Progenitor cell of endocrine pancreas (in vitro differentiated cells): ENCODE measurements around the gene GPATCH2L. TPM values are rescaled to one million over a fixed set of nuclear protein-coding genes. Genes with fewer than 3 reads are reported as not detected.

ENCODE experiments used
- DNase-seq: peaks from one replicate; pipeline ENCODE4 v3.0.0; 2021; ENCODE audit warnings: low spot score; ENCODE audit not compliant: unreplicated experiment
- H3K27ac Mint-ChIP-seq: 2 replicates; pipeline ENCODE4 v1.8.0; 2021; ENCODE audit warnings: mild to moderate bottlenecking, moderate library complexity, mixed read lengths
- H3K27me3 Mint-ChIP-seq: 2 replicates; pipeline ENCODE4 v1.8.0; 2021; ENCODE audit warnings: mixed read lengths
- H3K36me3 Mint-ChIP-seq: 2 replicates; pipeline ENCODE4 v1.8.0; 2022; ENCODE audit warnings: mixed read lengths; ENCODE audit not compliant: insufficient read depth
- H3K4me1 Mint-ChIP-seq: 2 replicates; pipeline ENCODE4 v1.8.0; 2021; ENCODE audit warnings: low read depth, mixed read lengths
- H3K4me3 Mint-ChIP-seq: 2 replicates; pipeline ENCODE4 v1.8.0; 2021; ENCODE audit warnings: low read depth, mild to moderate bottlenecking, moderate library complexity, mixed read lengths
- H3K9me3 Mint-ChIP-seq: 2 replicates; pipeline ENCODE4 v1.8.0; 2021; ENCODE audit warnings: low read depth, mixed read lengths
- total RNA-seq: library from RNA; stranded (reverse); gene quantifications from 2 replicates; pipeline ENCODE4 v1.2.1, GENCODE V29; 2021
- TF ChIP-seq, protein P1 (sequence below): fragments of 200-600 bp; sonication (generic); IDR thresholded peaks from one replicate; pipeline ENCODE4 v1.5.0; 2021; ENCODE audit warnings: antibody characterized with exemption, mild to moderate bottlenecking; ENCODE audit not compliant: unreplicated experiment

Gene GPATCH2L
- total RNA-seq, 1 donor from 2014 or later: 73.3 TPM

DNA sequence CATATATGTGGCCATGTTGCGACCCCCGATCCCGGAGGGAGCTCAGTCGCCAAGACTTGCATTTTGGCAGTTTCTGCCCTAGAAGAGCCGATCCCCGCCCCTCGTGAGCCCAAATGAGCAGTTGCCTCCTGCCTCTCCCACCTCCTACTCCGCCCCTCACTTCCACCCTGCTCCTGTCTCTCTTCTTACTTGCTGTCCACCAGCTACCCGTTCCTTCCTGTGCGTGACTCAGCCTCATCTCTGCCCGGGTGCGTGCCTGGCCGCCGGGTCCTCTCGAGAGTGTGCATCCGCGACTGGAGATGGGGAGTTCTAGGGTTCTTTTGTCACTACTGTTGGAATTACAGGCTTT is 585 bp downstream of the GPATCH2L start:
- peaks cover 6% of the 10 kb centered on the region for H3K9me3 Mint-ChIP-seq
- peak overlapping the region; percentile 99 for H3K27ac Mint-ChIP-seq
- H3K4me1 Mint-ChIP-seq: peaks cover 30% of the 10 kb centered on the region
- no peak for DNase-seq
- H3K27me3 Mint-ChIP-seq: peaks cover 8% of the 10 kb centered on the region
- peak overlapping the region; percentile 93 for H3K4me3 Mint-ChIP-seq
- H3K36me3 Mint-ChIP-seq: peaks cover 4% of the 10 kb centered on the region
- TF ChIP-seq, protein P1, sequence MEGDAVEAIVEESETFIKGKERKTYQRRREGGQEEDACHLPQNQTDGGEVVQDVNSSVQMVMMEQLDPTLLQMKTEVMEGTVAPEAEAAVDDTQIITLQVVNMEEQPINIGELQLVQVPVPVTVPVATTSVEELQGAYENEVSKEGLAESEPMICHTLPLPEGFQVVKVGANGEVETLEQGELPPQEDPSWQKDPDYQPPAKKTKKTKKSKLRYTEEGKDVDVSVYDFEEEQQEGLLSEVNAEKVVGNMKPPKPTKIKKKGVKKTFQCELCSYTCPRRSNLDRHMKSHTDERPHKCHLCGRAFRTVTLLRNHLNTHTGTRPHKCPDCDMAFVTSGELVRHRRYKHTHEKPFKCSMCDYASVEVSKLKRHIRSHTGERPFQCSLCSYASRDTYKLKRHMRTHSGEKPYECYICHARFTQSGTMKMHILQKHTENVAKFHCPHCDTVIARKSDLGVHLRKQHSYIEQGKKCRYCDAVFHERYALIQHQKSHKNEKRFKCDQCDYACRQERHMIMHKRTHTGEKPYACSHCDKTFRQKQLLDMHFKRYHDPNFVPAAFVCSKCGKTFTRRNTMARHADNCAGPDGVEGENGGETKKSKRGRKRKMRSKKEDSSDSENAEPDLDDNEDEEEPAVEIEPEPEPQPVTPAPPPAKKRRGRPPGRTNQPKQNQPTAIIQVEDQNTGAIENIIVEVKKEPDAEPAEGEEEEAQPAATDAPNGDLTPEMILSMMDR: no peak

GRCh38 chr14:76153919-76154318 is 2.2 kb downstream of the GPATCH2L start:
- Mint-ChIP-seq H3K27me3 (peaks cover 8% of the 10 kb centered on the region), H3K27ac (no peak overlapping the region), H3K36me3 (peaks cover 4% of the 10 kb centered on the region), H3K4me3 (peak overlapping the region; percentile 4), H3K9me3 (peaks cover 6% of the 10 kb centered on the region), H3K4me1 (peaks cover 39% of the 10 kb centered on the region)
- TF ChIP-seq, protein P1: no peak
- DNase-seq: no peak

DNA sequence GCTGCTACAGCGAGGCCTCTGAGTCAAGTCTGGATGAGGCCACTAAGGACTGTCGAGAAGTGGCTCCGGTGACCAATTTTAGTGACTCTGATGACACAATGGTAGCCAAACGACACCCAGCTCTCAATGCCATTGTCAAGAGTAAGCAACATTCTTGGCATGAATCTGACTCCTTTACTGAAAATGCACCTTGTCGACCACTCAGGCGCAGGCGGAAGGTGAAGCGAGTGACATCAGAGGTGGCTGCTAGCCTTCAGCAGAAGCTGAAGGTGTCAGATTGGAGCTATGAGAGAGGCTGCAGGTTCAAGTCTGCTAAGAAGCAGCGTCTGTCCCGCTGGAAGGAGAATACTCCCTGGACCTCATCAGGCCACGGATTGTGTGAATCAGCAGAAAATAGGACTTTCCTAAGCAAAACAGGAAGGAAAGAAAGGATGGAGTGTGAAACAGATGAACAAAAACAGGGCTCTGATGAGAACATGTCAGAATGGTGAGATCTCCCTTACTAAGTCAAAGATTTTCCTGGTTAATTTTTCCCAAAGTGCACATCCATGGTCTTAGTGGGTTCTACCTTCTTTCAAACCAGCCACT is 2.9 kb downstream of the GPATCH2L start:
- Mint-ChIP-seq H3K4me3 (peak overlapping the region; percentile 27), H3K36me3 (peaks cover 8% of the 10 kb centered on the region), H3K4me1 (peaks cover 39% of the 10 kb centered on the region), H3K27ac (peak overlapping the region; percentile 2), H3K9me3 (peaks cover 6% of the 10 kb centered on the region), H3K27me3 (peaks cover 1% of the 10 kb centered on the region)
- TF ChIP-seq, protein P1: no peak
- no peak for DNase-seq

DNA sequence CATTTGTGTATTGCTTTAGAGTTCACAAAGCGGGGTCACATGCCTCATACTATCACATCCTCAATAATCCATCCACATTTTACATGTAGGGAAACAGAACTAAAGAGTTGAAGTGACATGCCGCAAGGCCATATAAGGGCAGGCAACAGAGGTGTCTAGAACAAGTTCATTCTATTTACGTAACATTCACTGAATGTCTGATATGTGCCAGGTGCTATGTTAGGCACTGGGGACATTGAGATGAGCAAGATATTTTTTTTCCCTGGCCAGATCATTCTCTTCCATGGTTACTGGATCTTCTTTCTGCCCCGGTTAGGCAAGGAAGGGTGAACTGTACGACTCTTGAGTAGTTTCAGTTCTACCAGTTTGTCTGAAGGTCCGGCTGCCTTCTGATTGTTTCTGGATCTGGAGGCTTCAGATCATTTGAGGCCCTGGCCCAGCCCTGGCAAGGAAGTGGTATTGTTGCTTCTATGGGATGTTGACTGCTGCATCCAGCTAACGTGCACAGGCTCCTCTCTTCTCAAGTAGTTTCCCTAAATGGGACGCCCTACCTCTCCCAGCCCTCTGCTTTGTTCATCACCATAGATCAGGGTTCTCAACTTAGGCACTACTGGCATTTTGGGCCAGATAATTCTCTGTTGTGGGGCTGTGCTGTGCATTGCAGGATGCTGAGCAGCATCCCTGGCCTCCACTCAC is 12.1 kb downstream of the GPATCH2L start:
- no peak overlapping the region for H3K4me3 Mint-ChIP-seq
- H3K36me3 Mint-ChIP-seq: peaks cover 22% of the 10 kb centered on the region
- H3K9me3 Mint-ChIP-seq: no peaks in the 10 kb centered on the region
- no peaks in the 10 kb centered on the region for H3K27me3 Mint-ChIP-seq
- H3K27ac Mint-ChIP-seq: peak overlapping the region; percentile 15
- no peak for DNase-seq
- no peaks in the 10 kb centered on the region for H3K4me1 Mint-ChIP-seq
- TF ChIP-seq, protein P1: no peak

- TF ChIP-seq, protein P1: no peak
- H3K9me3 Mint-ChIP-seq: no peaks in the 10 kb centered on the region
- DNase-seq: no peak
- H3K4me1 Mint-ChIP-seq: no peaks in the 10 kb centered on the region
- H3K4me3 Mint-ChIP-seq: no peak overlapping the region
- no peaks in the 10 kb centered on the region for H3K27me3 Mint-ChIP-seq
- peaks cover 28% of the 10 kb centered on the region for H3K36me3 Mint-ChIP-seq
- H3K27ac Mint-ChIP-seq: no peak overlapping the region
Observed at GRCh38 chr14:76168531-76168930, 16.8 kb downstream of the GPATCH2L start.
